SK-N-SH treated with all-trans-retinoic acid at 6 μM for 48 hours (cell line): ENCODE data around the gene GPBAR1.
A peak's percentile ranks its signal among the peaks of the same experiment; 100 is the strongest.

Experiments
- ATAC-seq: fragments of 200-7000 bp; cut with Tn5 transposase; 3 replicates; pipeline ENCODE4 v1.9.1; 2020; ENCODE audit warnings: mild to moderate bottlenecking, moderate library complexity
- ARNTL ChIP-seq: fragments of 450-650 bp; formaldehyde crosslinking; IDR thresholded peaks from 2 replicates; pipeline ENCODE4 v1.5.0; 2020; ENCODE audit warnings: low read depth, mild to moderate bottlenecking, moderate library complexity, borderline replicate concordance
- BACH2 ChIP-seq: fragments of 250-450 bp; sonication (Bioruptor Pico); IDR thresholded peaks from 2 replicates; pipeline ENCODE4 v1.9.0; 2021; ENCODE audit warnings: mild to moderate bottlenecking, borderline replicate concordance
- CREB5 ChIP-seq: fragments of 250-450 bp; sonication (Bioruptor Pico); IDR thresholded peaks from 2 replicates; pipeline ENCODE4 v1.5.1; 2020; ENCODE audit warnings: low read depth, mild to moderate bottlenecking, moderate library complexity
- CSDC2 ChIP-seq: fragments of 250-450 bp; sonication (Bioruptor Pico); IDR thresholded peaks from 2 replicates; pipeline ENCODE4 v1.5.0; 2020; ENCODE audit warnings: mild to moderate bottlenecking, moderate library complexity
- ESRRG ChIP-seq: fragments of 250-450 bp; sonication (Bioruptor Pico); IDR thresholded peaks from 2 replicates; pipeline ENCODE4 v1.6.1; 2021; ENCODE audit warnings: mild to moderate bottlenecking
- GLIS3 ChIP-seq: fragments of 250-450 bp; sonication (Bioruptor Pico); IDR thresholded peaks from 2 replicates; pipeline ENCODE4 v1.5.0; 2020; ENCODE audit warnings: mild to moderate bottlenecking, moderate library complexity
- OSR1 ChIP-seq: fragments of 250-450 bp; sonication (Bioruptor Pico); IDR thresholded peaks from 2 replicates; pipeline ENCODE4 v1.8.0; 2022; ENCODE audit warnings: moderate library complexity, mild to moderate bottlenecking, inconsistent platforms
- PPARA ChIP-seq: fragments of 250-450 bp; sonication (Bioruptor Pico); IDR thresholded peaks from 2 replicates; pipeline ENCODE4 v1.5.0; 2020; ENCODE audit warnings: mild to moderate bottlenecking, borderline replicate concordance
- RARB ChIP-seq: fragments of 250-450 bp; sonication (Bioruptor Pico); IDR thresholded peaks from 2 replicates; pipeline ENCODE4 v1.8.0; 2021; ENCODE audit warnings: mild to moderate bottlenecking, moderate library complexity
- SNAI2 ChIP-seq: fragments of 250-450 bp; sonication (Bioruptor Pico); IDR thresholded peaks from 2 replicates; pipeline ENCODE4 v1.5.0; 2020; ENCODE audit warnings: mild to moderate bottlenecking, moderate library complexity
- TCF4 ChIP-seq: fragments of 250-450 bp; sonication (Bioruptor Pico); IDR thresholded peaks from 2 replicates; pipeline ENCODE4 v1.8.0; 2021; ENCODE audit warnings: mild to moderate bottlenecking, moderate library complexity, borderline replicate concordance
- TOX ChIP-seq: fragments of 250-450 bp; sonication (Bioruptor Pico); IDR thresholded peaks from 2 replicates; pipeline ENCODE4 v1.8.0; 2021; ENCODE audit warnings: mild to moderate bottlenecking, moderate library complexity, borderline replicate concordance
- TSHZ2 ChIP-seq: fragments of 250-450 bp; sonication (Bioruptor Pico); IDR thresholded peaks from 2 replicates; pipeline ENCODE4 v1.5.0; 2020; ENCODE audit warnings: mild to moderate bottlenecking, moderate library complexity
- ZC3H10 ChIP-seq: fragments of 250-450 bp; sonication (Bioruptor Pico); IDR thresholded peaks from 2 replicates; pipeline ENCODE4 v1.5.1; 2021; ENCODE audit warnings: mild to moderate bottlenecking, moderate library complexity
- ZFP3 ChIP-seq: fragments of 250-450 bp; sonication (Bioruptor Pico); IDR thresholded peaks from 2 replicates; pipeline ENCODE4 v1.5.0; 2020; ENCODE audit warnings: mild to moderate bottlenecking, moderate library complexity
- ZFP30 ChIP-seq: fragments of 450-650 bp; formaldehyde crosslinking; IDR thresholded peaks from 2 replicates; pipeline ENCODE4 v1.5.0; 2022; ENCODE audit warnings: mild to moderate bottlenecking, moderate library complexity
- ZNF565 ChIP-seq: fragments of 450-650 bp; formaldehyde crosslinking; conservative IDR thresholded peaks from 2 replicates; pipeline ENCODE4 v1.5.0; 2020; ENCODE audit warnings: low read depth, mild to moderate bottlenecking, moderate library complexity
- ZNF70 ChIP-seq: fragments of 450-650 bp; formaldehyde crosslinking; IDR thresholded peaks from 2 replicates; pipeline ENCODE4 v1.5.0; 2020; ENCODE audit warnings: mild to moderate bottlenecking, moderate library complexity
- ZNF8 ChIP-seq: fragments of 450-650 bp; formaldehyde crosslinking; IDR thresholded peaks from 2 replicates; pipeline ENCODE4 v1.5.0; 2020; ENCODE audit warnings: mild to moderate bottlenecking, moderate library complexity
- TF ChIP-seq, protein P1 (sequence below): fragments of 250-450 bp; sonication (Bioruptor Pico); IDR thresholded peaks from 2 replicates; pipeline ENCODE4 v1.8.0; 2020; ENCODE audit warnings: mild to moderate bottlenecking, moderate library complexity, borderline replicate concordance

The GPBAR1 gene

GRCh38 chr2:218218268-218219185 is 42.3 kb upstream of the GPBAR1 start:
- peak; percentile 10; the same call in 1 of the 3 replicates for ATAC-seq
- TF ChIP-seq ZNF8 (no peak), TOX (CRISPR knock-in tag) (no peak), CREB5 (CRISPR knock-in tag) (no peak), ZNF565 (CRISPR knock-in tag) (no peak), TCF4 (no peak), GLIS3 (no peak), BACH2 (CRISPR knock-in tag) (no peak), ZC3H10 (CRISPR knock-in tag) (no peak), TSHZ2 (CRISPR knock-in tag) (no peak), ZFP3 (CRISPR knock-in tag) (no peak), SNAI2 (no peak), ZFP30 (CRISPR knock-in tag) (no peak), PPARA (CRISPR knock-in tag) (no peak), RARB (CRISPR knock-in tag) (no peak), OSR1 (CRISPR knock-in tag) (no peak), ESRRG (no peak)
- TF ChIP-seq, protein P1, sequence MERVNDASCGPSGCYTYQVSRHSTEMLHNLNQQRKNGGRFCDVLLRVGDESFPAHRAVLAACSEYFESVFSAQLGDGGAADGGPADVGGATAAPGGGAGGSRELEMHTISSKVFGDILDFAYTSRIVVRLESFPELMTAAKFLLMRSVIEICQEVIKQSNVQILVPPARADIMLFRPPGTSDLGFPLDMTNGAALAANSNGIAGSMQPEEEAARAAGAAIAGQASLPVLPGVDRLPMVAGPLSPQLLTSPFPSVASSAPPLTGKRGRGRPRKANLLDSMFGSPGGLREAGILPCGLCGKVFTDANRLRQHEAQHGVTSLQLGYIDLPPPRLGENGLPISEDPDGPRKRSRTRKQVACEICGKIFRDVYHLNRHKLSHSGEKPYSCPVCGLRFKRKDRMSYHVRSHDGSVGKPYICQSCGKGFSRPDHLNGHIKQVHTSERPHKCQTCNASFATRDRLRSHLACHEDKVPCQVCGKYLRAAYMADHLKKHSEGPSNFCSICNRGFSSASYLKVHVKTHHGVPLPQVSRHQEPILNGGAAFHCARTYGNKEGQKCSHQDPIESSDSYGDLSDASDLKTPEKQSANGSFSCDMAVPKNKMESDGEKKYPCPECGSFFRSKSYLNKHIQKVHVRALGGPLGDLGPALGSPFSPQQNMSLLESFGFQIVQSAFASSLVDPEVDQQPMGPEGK (CRISPR knock-in tag), result no peak
- TF ChIP-seq, all 23 proteins: peak for 0

DNA sequence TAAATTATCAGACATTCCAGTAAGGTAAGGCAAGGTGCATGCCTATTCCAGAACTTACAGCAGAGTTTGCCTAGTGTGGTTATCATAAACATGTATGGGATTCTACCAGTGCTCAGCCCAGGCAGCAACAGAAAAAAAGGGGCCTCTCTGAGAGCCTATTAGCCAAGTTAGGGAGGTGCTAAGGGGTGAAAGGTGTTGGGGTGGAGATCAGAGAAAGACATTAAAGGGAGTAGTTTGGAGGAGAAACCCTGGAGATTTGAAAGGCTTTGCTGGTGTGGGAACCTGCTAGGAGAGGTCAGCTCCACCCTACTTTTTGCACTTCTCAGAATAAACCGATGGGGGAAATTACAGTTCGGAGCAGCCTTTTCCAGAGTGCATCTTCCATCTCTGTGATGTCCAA is 40.9 kb upstream of the GPBAR1 start:
- TF ChIP-seq ARNTL (no peak), ESRRG (no peak), ZNF565 (CRISPR knock-in tag) (no peak)
- ATAC-seq, result no peak

GRCh38 chr2:218221000-218221399 is 39.8 kb upstream of the GPBAR1 start:
- no peak for ATAC-seq
- no peak for TF ChIP-seq ZNF70 (CRISPR knock-in tag)
- TF ChIP-seq ZNF565 (CRISPR knock-in tag), result no peak
- TF ChIP-seq ARNTL, result no peak
- TF ChIP-seq ZFP30 (CRISPR knock-in tag), result no peak
- no peak for TF ChIP-seq BACH2 (CRISPR knock-in tag)

DNA sequence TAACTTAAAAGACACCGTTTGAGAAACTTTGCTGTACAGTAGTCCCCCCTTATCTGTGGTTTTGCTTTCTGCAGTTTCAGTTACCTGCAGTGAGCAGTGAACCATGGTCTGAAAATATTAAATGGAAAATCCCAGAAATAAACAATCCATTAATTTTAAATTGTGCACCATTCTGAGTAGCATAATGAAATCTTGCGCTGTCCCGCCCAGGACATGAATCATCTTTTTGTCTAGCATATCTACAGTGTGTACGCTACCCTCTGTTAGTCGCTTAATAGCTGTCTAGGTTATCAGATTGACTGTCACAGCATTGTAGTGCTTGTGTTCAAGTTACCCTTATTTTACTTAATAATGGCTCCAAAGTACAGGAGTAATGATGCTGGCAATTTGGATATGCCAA is 37.8 kb upstream of the GPBAR1 start:
- no peak for TF ChIP-seq PPARA (CRISPR knock-in tag)
- ATAC-seq, result no peak

- ATAC-seq, result no peak
- no peak for TF ChIP-seq CSDC2 (CRISPR knock-in tag)
- no peak for TF ChIP-seq TSHZ2 (CRISPR knock-in tag)
- no peak for TF ChIP-seq ZFP30 (CRISPR knock-in tag)
- no peak for TF ChIP-seq ZNF565 (CRISPR knock-in tag)
- TF ChIP-seq CREB5 (CRISPR knock-in tag), result no peak
- TF ChIP-seq RARB (CRISPR knock-in tag), result no peak
- TF ChIP-seq PPARA (CRISPR knock-in tag), result no peak
- TF ChIP-seq OSR1 (CRISPR knock-in tag), result no peak
- no peak for TF ChIP-seq ZNF8
- TF ChIP-seq GLIS3, result no peak
- no peak for TF ChIP-seq SNAI2
- no peak for TF ChIP-seq TOX (CRISPR knock-in tag)
- no peak for TF ChIP-seq TCF4
- TF ChIP-seq ESRRG, result no peak
Observed at GRCh38 chr2:218224186-218224585, 36.6 kb upstream of the GPBAR1 start.
